Nephron progenitor cell (in vitro differentiated cells): ENCODE results near the gene RAD52.

Source experiments
- DNase-seq: peaks from one replicate; pipeline ENCODE4 v3.0.0; 2021
- H3K27ac Mint-ChIP-seq: 2 replicates; pipeline ENCODE4 v1.8.0; 2021; ENCODE audit warnings: mild to moderate bottlenecking, moderate library complexity, mixed read lengths
- H3K27me3 Mint-ChIP-seq: 2 replicates; pipeline ENCODE4 v1.8.0; 2021; ENCODE audit warnings: mild to moderate bottlenecking, low read depth, mixed read lengths; ENCODE audit not compliant: poor library complexity
- H3K36me3 Mint-ChIP-seq: 2 replicates; pipeline ENCODE4 v1.8.0; 2021; ENCODE audit warnings: low read depth, mixed read lengths
- H3K4me1 Mint-ChIP-seq: 2 replicates; pipeline ENCODE4 v1.8.0; 2021; ENCODE audit warnings: mixed read lengths
- H3K4me3 Mint-ChIP-seq: 2 replicates; pipeline ENCODE4 v1.8.0; 2021; ENCODE audit warnings: mild to moderate bottlenecking, moderate library complexity, mixed read lengths
- H3K9me3 Mint-ChIP-seq: 2 replicates; pipeline ENCODE4 v1.8.0; 2021; ENCODE audit warnings: mild to moderate bottlenecking, moderate library complexity, mixed read lengths
- TF ChIP-seq, protein P1 (sequence below): fragments of 200-600 bp; sonication (generic); IDR thresholded peaks from 2 replicates; pipeline ENCODE4 v1.5.0; 2021; ENCODE audit warnings: antibody characterized with exemption

The RAD52 gene

DNA sequence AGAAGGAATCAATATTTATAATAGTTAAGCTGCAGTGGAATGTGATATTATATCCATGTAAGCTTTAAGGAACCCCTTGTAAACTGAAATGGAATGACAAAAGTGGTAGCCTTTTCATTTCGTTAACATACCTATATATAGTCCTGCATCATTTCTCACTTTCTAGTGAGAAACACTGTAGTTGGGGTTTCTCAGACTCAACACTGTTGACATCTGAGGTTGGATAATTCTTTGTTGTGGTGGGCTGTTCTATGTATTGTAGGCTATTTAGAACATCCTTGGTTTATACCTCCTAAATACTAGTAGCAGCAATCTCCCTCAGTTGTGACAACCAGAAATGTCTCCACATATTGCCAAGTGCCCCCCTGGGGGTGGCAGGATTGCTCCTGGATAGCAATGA is 79.1 kb downstream of the RAD52 start:
- peaks cover 47% of the 10 kb centered on the region for H3K36me3 Mint-ChIP-seq
- TF ChIP-seq, protein P1, sequence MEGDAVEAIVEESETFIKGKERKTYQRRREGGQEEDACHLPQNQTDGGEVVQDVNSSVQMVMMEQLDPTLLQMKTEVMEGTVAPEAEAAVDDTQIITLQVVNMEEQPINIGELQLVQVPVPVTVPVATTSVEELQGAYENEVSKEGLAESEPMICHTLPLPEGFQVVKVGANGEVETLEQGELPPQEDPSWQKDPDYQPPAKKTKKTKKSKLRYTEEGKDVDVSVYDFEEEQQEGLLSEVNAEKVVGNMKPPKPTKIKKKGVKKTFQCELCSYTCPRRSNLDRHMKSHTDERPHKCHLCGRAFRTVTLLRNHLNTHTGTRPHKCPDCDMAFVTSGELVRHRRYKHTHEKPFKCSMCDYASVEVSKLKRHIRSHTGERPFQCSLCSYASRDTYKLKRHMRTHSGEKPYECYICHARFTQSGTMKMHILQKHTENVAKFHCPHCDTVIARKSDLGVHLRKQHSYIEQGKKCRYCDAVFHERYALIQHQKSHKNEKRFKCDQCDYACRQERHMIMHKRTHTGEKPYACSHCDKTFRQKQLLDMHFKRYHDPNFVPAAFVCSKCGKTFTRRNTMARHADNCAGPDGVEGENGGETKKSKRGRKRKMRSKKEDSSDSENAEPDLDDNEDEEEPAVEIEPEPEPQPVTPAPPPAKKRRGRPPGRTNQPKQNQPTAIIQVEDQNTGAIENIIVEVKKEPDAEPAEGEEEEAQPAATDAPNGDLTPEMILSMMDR: no peak
- H3K9me3 Mint-ChIP-seq: no peaks in the 10 kb centered on the region
- H3K4me1 Mint-ChIP-seq: no peaks in the 10 kb centered on the region
- no peak overlapping the region for H3K27ac Mint-ChIP-seq
- no peaks in the 10 kb centered on the region for H3K27me3 Mint-ChIP-seq
- no peak for DNase-seq
- no peak overlapping the region for H3K4me3 Mint-ChIP-seq

- peak overlapping the region; percentile 40 for H3K27ac Mint-ChIP-seq
- no peak overlapping the region for H3K4me3 Mint-ChIP-seq
- no peaks in the 10 kb centered on the region for H3K4me1 Mint-ChIP-seq
- no peaks in the 10 kb centered on the region for H3K27me3 Mint-ChIP-seq
- peaks cover 52% of the 10 kb centered on the region for H3K36me3 Mint-ChIP-seq
- H3K9me3 Mint-ChIP-seq: no peaks in the 10 kb centered on the region
- TF ChIP-seq, protein P1: no peak
- no peak for DNase-seq
Measured at GRCh38 chr12:868722-869121, 80.8 kb downstream of the RAD52 start.

DNA sequence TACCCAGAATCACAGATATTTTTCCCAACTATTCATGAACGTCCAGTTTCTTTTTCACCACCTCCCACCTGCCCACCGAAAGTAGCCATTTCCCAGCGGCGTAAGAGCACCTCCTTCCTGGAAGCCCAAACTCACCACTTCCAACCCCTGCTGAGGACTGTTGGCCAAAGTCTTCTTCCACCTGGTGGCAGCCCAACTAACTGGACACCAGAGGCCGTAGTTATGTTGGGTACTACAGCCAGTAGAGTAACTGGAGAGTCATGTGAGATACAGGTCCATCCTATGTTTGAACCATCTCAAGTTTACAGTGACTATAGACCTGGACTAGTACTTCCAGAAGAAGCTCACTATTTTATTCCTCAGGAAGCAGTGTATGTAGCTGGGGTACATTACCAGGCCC is 81.6 kb downstream of the RAD52 start:
- no peak for DNase-seq
- TF ChIP-seq, protein P1: no peak
- Mint-ChIP-seq H3K4me1 (no peaks in the 10 kb centered on the region), H3K27me3 (no peaks in the 10 kb centered on the region), H3K36me3 (peaks cover 57% of the 10 kb centered on the region), H3K9me3 (no peaks in the 10 kb centered on the region), H3K4me3 (no peak overlapping the region), H3K27ac (peak overlapping the region; percentile 21)

- Mint-ChIP-seq H3K36me3 (peaks cover 73% of the 10 kb centered on the region), H3K4me3 (no peak overlapping the region), H3K4me1 (no peaks in the 10 kb centered on the region), H3K27me3 (no peaks in the 10 kb centered on the region), H3K9me3 (no peaks in the 10 kb centered on the region), H3K27ac (no peak overlapping the region)
- TF ChIP-seq, protein P1: no peak
- no peak for DNase-seq
Measured at GRCh38 chr12:865614-866013, 83.9 kb downstream of the RAD52 start.

GRCh38 chr12:863285-863684 is 86.2 kb downstream of the RAD52 start:
- no peak overlapping the region for H3K27ac Mint-ChIP-seq
- no peaks in the 10 kb centered on the region for H3K4me1 Mint-ChIP-seq
- peaks cover 87% of the 10 kb centered on the region for H3K36me3 Mint-ChIP-seq
- DNase-seq: no peak
- no peaks in the 10 kb centered on the region for H3K27me3 Mint-ChIP-seq
- TF ChIP-seq, protein P1: no peak
- H3K4me3 Mint-ChIP-seq: no peak overlapping the region
- H3K9me3 Mint-ChIP-seq: no peaks in the 10 kb centered on the region

GRCh38 chr12:862303-862911 is 87.1 kb downstream of the RAD52 start:
- Mint-ChIP-seq H3K9me3 (no peaks in the 10 kb centered on the region), H3K4me3 (no peak overlapping the region), H3K27me3 (no peaks in the 10 kb centered on the region), H3K27ac (no peak overlapping the region), H3K4me1 (peaks cover 4% of the 10 kb centered on the region), H3K36me3 (peaks cover 85% of the 10 kb centered on the region)
- TF ChIP-seq, protein P1: no peak
- DNase-seq: no peak
